Loucy (cell line): Measurements from ENCODE around the gene KCNG3.

Experiments used
- H2AFZ ChIP-seq: fragments of 200-600 bp; sonication (generic); 2 replicates; pipeline ENCODE4 v1.6.0; 2016; ENCODE audit warnings: antibody characterized with exemption, mild to moderate bottlenecking, low read length, moderate library complexity
- H3F3A ChIP-seq: fragments of 200-600 bp; 2 replicates; pipeline ENCODE4 v1.6.0; 2016; ENCODE audit warnings: antibody characterized with exemption, low read depth, mild to moderate bottlenecking
- H3K27me3 ChIP-seq: fragments of 200-600 bp; sonication (generic); 2 replicates; pipeline ENCODE4 v1.6.1; 2014; ENCODE audit warnings: low read length, mild to moderate bottlenecking; ENCODE audit not compliant: insufficient read depth, poor library complexity, severe bottlenecking
- H3K36me3 ChIP-seq: fragments of 200-600 bp; sonication (generic); 2 replicates; pipeline ENCODE4 v1.6.1; 2016; ENCODE audit warnings: low read length; ENCODE audit not compliant: insufficient read depth
- H3K4me1 ChIP-seq: fragments of 200-600 bp; sonication (generic); 2 replicates; pipeline ENCODE4 v1.5.1; 2014; ENCODE audit warnings: low read length, mild to moderate bottlenecking; ENCODE audit not compliant: insufficient read depth, poor library complexity, severe bottlenecking
- H3K4me2 ChIP-seq: fragments of 200-600 bp; sonication (generic); 2 replicates; pipeline ENCODE4 v1.6.0; 2014; ENCODE audit warnings: antibody characterized with exemption, low read length, low read depth, mild to moderate bottlenecking; ENCODE audit not compliant: poor library complexity, severe bottlenecking
- H3K4me3 ChIP-seq: fragments of 200-600 bp; sonication (generic); 2 replicates; pipeline ENCODE4 v1.5.1; 2014; ENCODE audit warnings: low read length, mild to moderate bottlenecking, mixed read lengths; ENCODE audit not compliant: poor library complexity, severe bottlenecking
- H3K79me2 ChIP-seq: fragments of 200-600 bp; sonication (generic); 2 replicates; pipeline ENCODE4 v1.6.1; 2014; ENCODE audit warnings: low read length; ENCODE audit not compliant: insufficient read depth
- H3K9ac ChIP-seq: fragments of 200-600 bp; sonication (generic); 2 replicates; pipeline ENCODE4 v1.6.0; 2014; ENCODE audit warnings: mild to moderate bottlenecking, low read depth, low read length, moderate library complexity; ENCODE audit not compliant: poor library complexity, severe bottlenecking
- H3K9me2 ChIP-seq: fragments of 200-600 bp; sonication (generic); replicated peaks from 2 replicates; pipeline ENCODE4 v1.6.1; 2016; ENCODE audit warnings: low read depth, low read length, mixed read lengths
- H3K9me3 ChIP-seq: fragments of 200-600 bp; sonication (generic); 2 replicates; pipeline ENCODE4 v1.6.1; 2014; ENCODE audit warnings: mild to moderate bottlenecking, antibody characterized with exemption, low read length, low read depth; ENCODE audit not compliant: insufficient read depth
- H4K20me1 ChIP-seq: fragments of 200-600 bp; sonication (generic); 2 replicates; pipeline ENCODE4 v1.6.0; 2014; ENCODE audit warnings: antibody characterized with exemption, low read length, mild to moderate bottlenecking; ENCODE audit not compliant: insufficient read depth, poor library complexity, severe bottlenecking
- CTCF ChIP-seq: fragments of 200-600 bp; sonication (generic); conservative IDR thresholded peaks from 2 replicates; pipeline ENCODE4 v1.5.1; 2014; ENCODE audit warnings: mild to moderate bottlenecking, antibody characterized with exemption, low read length
- EZH2phosphoT487 ChIP-seq: fragments of 200-600 bp; IDR thresholded peaks from 2 replicates; pipeline ENCODE4 v1.6.1; 2018; ENCODE audit warnings: antibody characterized with exemption, mild to moderate bottlenecking, moderate library complexity, borderline replicate concordance

KCNG3 gene

GRCh38 chr2:42408009-42408408, 85.8 kb downstream of the KCNG3 start:
- TF ChIP-seq CTCF, result no peak
- no peak for TF ChIP-seq EZH2phosphoT487
- H3K9me2 ChIP-seq, result no peaks in the 10 kb centered on the region
- H3K4me1 ChIP-seq, result no peaks in the 10 kb centered on the region
- no peak overlapping the region for H3K4me3 ChIP-seq
- no peaks in the 10 kb centered on the region for H3F3A ChIP-seq
- H3K79me2 ChIP-seq, result no peaks in the 10 kb centered on the region
- H3K27me3 ChIP-seq, result no peaks in the 10 kb centered on the region
- H4K20me1 ChIP-seq, result no peaks in the 10 kb centered on the region
- H2AFZ ChIP-seq, result no peak overlapping the region
- H3K9me3 ChIP-seq, result no peaks in the 10 kb centered on the region
- H3K9ac ChIP-seq, result no peak overlapping the region
- no peaks in the 10 kb centered on the region for H3K36me3 ChIP-seq
- H3K4me2 ChIP-seq, result no peak overlapping the region

- Histone ChIP-seq H3K4me3 (no peak overlapping the region), H2AFZ (no peak overlapping the region), H3K9me3 (no peaks in the 10 kb centered on the region), H3K9me2 (no peaks in the 10 kb centered on the region), H3K4me2 (no peak overlapping the region), H3F3A (no peaks in the 10 kb centered on the region), H3K9ac (no peak overlapping the region), H3K4me1 (no peaks in the 10 kb centered on the region), H3K79me2 (no peaks in the 10 kb centered on the region), H4K20me1 (no peaks in the 10 kb centered on the region), H3K27me3 (no peaks in the 10 kb centered on the region), H3K36me3 (no peaks in the 10 kb centered on the region)
- TF ChIP-seq CTCF, result no peak
- no peak for TF ChIP-seq EZH2phosphoT487
These were observed 86.3 kb downstream of the KCNG3 start for GRCh38 chr2:42407476-42407875.

GRCh38 chr2:42404676-42405075, 89.1 kb downstream of the KCNG3 start:
- Histone ChIP-seq H3K4me3 (no peak overlapping the region), H3F3A (no peaks in the 10 kb centered on the region), H3K36me3 (no peaks in the 10 kb centered on the region), H3K79me2 (no peaks in the 10 kb centered on the region), H3K4me2 (no peak overlapping the region), H3K9me3 (no peaks in the 10 kb centered on the region), H3K27me3 (no peaks in the 10 kb centered on the region), H3K4me1 (no peaks in the 10 kb centered on the region), H3K9ac (no peak overlapping the region), H3K9me2 (no peaks in the 10 kb centered on the region), H4K20me1 (no peaks in the 10 kb centered on the region), H2AFZ (no peak overlapping the region)
- TF ChIP-seq EZH2phosphoT487, result no peak
- no peak for TF ChIP-seq CTCF
